Kidney (tissue), 14 donors: ENCODE data around the gene SIMC1. TPM values are rescaled to one million over a fixed set of nuclear protein-coding genes. Genes with fewer than 3 reads are reported as not detected.
"Not testable (repeated sequence)": the region's sequence is repeated elsewhere in the genome, so short reads cannot be mapped to it uniquely, and the experiment has no call there.

ENCODE experiments used
- DNase-seq, 5 donors: peaks; one replicate each; pipeline ENCODE4 v3.0.0-alpha.2; 2013 to 2020
- FAIRE-seq: peaks from 2 replicates; lab custom pipeline; 2012; peaks lifted over from hg19 to GRCh38; lab: Jason Lieb, UNC
- H3K27ac ChIP-seq, 2 donors: one replicate each; pipeline ENCODE4 v1.7.0; 2013; ENCODE audit warnings: low read depth in 2 of 2, low read length in 2 of 2, inconsistent platforms in 1 of 2
- H3K27me3 ChIP-seq: one replicate; pipeline ENCODE4 v1.7.1; 2013; ENCODE audit warnings: low read length, inconsistent platforms; ENCODE audit not compliant: control insufficient read depth, insufficient read depth
- H3K36me3 ChIP-seq, 3 donors: one replicate each; pipeline versions ENCODE4 v1.7.0 to v1.7.1; 2013; ENCODE audit warnings: low read length in 3 of 3, control low read depth in 1 of 3, inconsistent platforms in 1 of 3; ENCODE audit not compliant: insufficient read depth in 3 of 3, control insufficient read depth in 2 of 3
- H3K4me1 ChIP-seq, 3 donors: one replicate each; pipeline versions ENCODE4 v1.7.0 to v1.7.1; 2013; ENCODE audit warnings: low read length in 3 of 3, inconsistent platforms in 1 of 3, low read depth in 1 of 3; ENCODE audit not compliant: control insufficient read depth in 2 of 3, insufficient read depth in 2 of 3
- H3K4me3 ChIP-seq, 3 donors: one replicate each; pipeline versions ENCODE4 v1.7.0 to v1.8.1; 2013; ENCODE audit warnings: low read length in 3 of 3, control low read depth in 1 of 3, inconsistent platforms in 1 of 3
- H3K9ac ChIP-seq, 3 donors: one replicate each; pipeline versions ENCODE4 v1.7.0 to v1.7.1; 2013; ENCODE audit warnings: low read length in 3 of 3, control low read depth in 1 of 3, inconsistent platforms in 1 of 3
- H3K9me3 ChIP-seq, 3 donors: one replicate each; pipeline versions ENCODE4 v1.7.0 to v1.7.1; 2013; ENCODE audit warnings: low read length in 3 of 3, control low read depth in 1 of 3, inconsistent platforms in 1 of 3; ENCODE audit not compliant: control insufficient read depth in 2 of 3, insufficient read depth in 1 of 3
- CTCF ChIP-seq: IDR thresholded peaks from 3 replicates; pipeline ENCODE4 v1.5.1; 2012; ENCODE audit warnings: mild to moderate bottlenecking, moderate library complexity, borderline replicate concordance; ENCODE audit not compliant: insufficient read depth; ENCODE audit errors: extremely low read depth
- intact Hi-C: fragments of 100-400 bp; cut with DNase I; formaldehyde crosslinking; loops from one replicate; pipeline ENCODE4 v1.11.1; 2022
- polyA plus RNA-seq: library from polyadenylated mRNA; stranded (reverse); fragments of 350-450 nt; fragmentation: Illumina TruSeq; extraction: RNeasy Lipid Tissue Mini Kit (QIAGEN cat#74804); gene quantifications from one replicate; pipeline ENCODE4 v1.2.3, GENCODE V29; 2014; ENCODE audit warnings: low read depth, low replicate concordance; ENCODE audit not compliant: insufficient read depth
- total RNA-seq: library from RNA; stranded (reverse); fragmentation: NEBNext Ultra II Directional; extraction: Animal tissue kit (Norgen Biotek cat#: 25700); gene quantifications from one replicate; pipeline ENCODE4 v1.2.1, GENCODE V29; 2021
- donor health status: control.
- donor health status: control.
- donor health status: control.
- donor health status: control.
- donor health status: control.
- donor health status: DM: yes; HTN: yes; CAD: no.
- donor health status: Normal renal cell carcinoma (clear cell type).

The SIMC1 gene
- total and polyA plus RNA-seq, 2 donors from 2014 or later, result 4.1 to 10.0 TPM

GRCh38 chr5:176201811-176202210 lies 36.4 kb upstream of the SIMC1 start:
- FAIRE-seq (no peak), DNase-seq (no peak)
- no peak overlapping the region for H3K4me3 ChIP-seq
- H3K36me3 ChIP-seq, result no peaks in the 10 kb centered on the region
- no peak overlapping the region for H3K27ac ChIP-seq
- H3K9me3 ChIP-seq, result no peaks in the 10 kb centered on the region
- intact Hi-C loops, result no loop called here
- H3K27me3 ChIP-seq, result no peaks in the 10 kb centered on the region
- H3K9ac ChIP-seq, result no peak overlapping the region
- TF ChIP-seq CTCF, result no peak
- no peaks in the 10 kb centered on the region for H3K4me1 ChIP-seq

GRCh38 chr5:176203086-176203485 lies 35.1 kb upstream of the SIMC1 start:
- H3K4me1 ChIP-seq, result no peaks in the 10 kb centered on the region
- no peak for FAIRE-seq
- TF ChIP-seq CTCF, result no peak

GRCh38 chr5:176203535-176203934 lies 34.7 kb upstream of the SIMC1 start:
- FAIRE-seq, H3K4me1 ChIP-seq, H3K27me3 ChIP-seq, intact Hi-C loops, DNase-seq, H3K4me3 ChIP-seq, H3K9me3 ChIP-seq, H3K36me3 ChIP-seq, H3K27ac ChIP-seq, H3K9ac ChIP-seq: not testable (repeated sequence)

More at GRCh38 chr5:176203086-176203485, 35.1 kb upstream of the SIMC1 start:
- Histone ChIP-seq H3K9me3 (no peaks in the 10 kb centered on the region), H3K9ac (no peak overlapping the region), H3K36me3 (no peaks in the 10 kb centered on the region), H3K27ac (no peak overlapping the region), H3K27me3 (no peaks in the 10 kb centered on the region), H3K4me3 (no peak overlapping the region)
- no peak for DNase-seq
- intact Hi-C loops, result no loop called here

DNA sequence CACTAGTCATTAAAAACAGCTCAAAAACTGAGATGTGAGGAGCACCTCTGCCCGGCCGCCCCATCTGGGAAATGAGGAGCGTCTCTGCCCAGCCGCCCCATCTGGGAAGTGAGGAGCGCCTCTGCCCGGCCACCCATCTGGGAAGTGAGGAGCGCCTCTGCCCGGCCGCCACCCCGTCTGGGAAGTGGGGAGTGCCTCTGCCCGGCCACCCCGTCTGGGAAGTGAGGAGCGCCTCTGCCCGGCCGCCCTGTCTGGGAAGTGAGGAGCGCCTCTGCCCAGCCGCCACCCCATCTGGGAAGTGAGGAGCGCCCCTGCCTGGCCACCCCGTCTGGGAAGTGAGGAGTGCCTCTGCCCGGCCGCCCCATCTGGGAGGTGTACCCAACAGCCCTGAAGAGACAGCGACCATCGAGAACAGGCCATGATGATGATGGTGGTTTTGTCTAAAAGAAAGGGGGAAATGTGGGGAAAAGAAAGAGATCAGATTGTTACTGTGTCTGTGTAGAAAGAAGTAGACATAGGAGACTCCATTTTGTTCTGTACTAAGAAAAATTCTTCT lies 23.7 kb upstream of the SIMC1 start:
- not testable (repeated sequence) for DNase-seq

DNA sequence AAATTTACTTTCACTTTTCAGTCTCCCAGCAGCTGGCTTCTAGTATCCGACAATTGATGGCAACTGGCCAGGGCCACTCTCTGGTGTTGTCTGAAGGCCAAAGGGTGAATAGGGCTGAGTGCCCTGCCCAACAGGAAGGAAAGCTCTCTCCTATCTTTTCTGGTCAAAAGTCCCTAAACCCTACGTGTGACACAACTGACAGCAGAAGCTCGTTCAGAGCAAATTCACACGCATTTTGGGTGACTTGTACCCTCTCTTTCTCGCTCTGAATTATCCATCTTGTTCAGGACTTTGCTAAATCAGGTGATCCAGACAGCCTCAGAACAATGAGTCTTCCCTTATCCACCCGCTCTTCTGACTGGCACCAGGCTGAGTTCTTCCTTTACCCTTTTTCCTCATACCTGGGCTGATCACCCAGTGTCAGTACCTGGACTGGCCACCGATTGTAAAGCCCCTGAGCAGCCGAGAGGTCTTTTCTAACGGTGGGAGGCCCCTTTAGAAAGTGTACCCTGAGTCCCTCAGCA lies 21.8 kb upstream of the SIMC1 start:
- FAIRE-seq, H3K9ac ChIP-seq, H3K27me3 ChIP-seq, H3K27ac ChIP-seq, intact Hi-C loops, H3K4me3 ChIP-seq, H3K36me3 ChIP-seq, H3K4me1 ChIP-seq, H3K9me3 ChIP-seq: not testable (repeated sequence)
- peak in 1 of 5 donors; percentile 76 for DNase-seq

More for the DNA sequence above, 23.7 kb upstream of the SIMC1 start:
- H3K9ac ChIP-seq, intact Hi-C loops, H3K27ac ChIP-seq, H3K4me3 ChIP-seq, H3K36me3 ChIP-seq, H3K9me3 ChIP-seq, H3K27me3 ChIP-seq, H3K4me1 ChIP-seq, FAIRE-seq: not testable (repeated sequence)

DNA sequence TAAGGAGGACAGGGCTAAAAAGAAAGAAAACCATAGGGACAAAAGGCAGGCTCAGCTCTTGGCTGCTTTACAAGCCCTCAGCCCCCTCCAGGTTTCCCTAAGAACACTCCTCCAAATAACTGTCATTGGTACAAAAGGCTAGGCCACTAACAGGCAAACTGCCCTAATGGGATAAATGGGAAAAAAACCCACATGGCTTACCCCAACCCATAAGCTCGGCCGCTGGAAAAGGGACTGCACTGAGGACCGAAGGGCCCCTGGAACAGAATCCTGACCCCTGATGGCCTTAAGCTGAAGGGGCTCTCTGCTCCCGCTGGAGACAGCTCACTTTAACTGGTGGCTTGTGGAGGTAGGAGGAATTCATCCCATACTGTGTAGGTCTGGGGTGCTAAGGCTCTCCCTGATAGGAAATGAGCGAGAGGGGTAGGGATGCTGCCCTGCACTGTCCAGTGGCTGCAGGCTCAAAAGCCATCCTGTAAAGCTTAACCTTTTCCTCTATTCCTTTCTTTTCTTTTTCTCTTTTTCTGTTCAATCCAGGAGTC lies 21.0 kb upstream of the SIMC1 start:
- H3K27ac ChIP-seq, DNase-seq, H3K9me3 ChIP-seq, H3K36me3 ChIP-seq, intact Hi-C loops, H3K4me3 ChIP-seq, FAIRE-seq, H3K27me3 ChIP-seq, H3K4me1 ChIP-seq, H3K9ac ChIP-seq: not testable (repeated sequence)

DNA sequence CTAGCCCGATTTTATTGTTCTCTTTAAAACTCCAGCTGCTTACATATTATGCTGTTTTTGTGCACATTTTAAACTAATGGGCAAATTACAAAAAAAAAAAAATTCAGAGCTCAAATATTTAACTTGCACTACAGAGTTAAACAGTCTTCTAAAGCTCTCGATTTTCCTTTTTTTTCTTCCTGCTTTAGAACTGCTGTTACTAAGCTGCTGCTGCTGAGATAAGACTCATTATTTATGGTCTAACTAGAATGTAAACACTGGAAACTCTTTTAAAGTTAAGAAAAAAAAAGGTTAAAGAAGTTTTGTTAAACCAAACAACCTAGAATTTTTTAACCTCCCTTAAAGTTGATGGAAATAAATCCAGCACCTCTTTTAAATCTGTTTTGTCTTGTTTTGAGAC lies 20.5 kb upstream of the SIMC1 start:
- H3K9me3 ChIP-seq, H3K27ac ChIP-seq, H3K4me3 ChIP-seq, H3K4me1 ChIP-seq, intact Hi-C loops, FAIRE-seq, H3K9ac ChIP-seq, H3K27me3 ChIP-seq, H3K36me3 ChIP-seq: not testable (repeated sequence)
- peak in 2 of 5 donors; percentile 32 to 54 for DNase-seq
